ENCODE data around the gene ARHGEF7.

The ARHGEF7 gene

GRCh38 chr13:111111376-111111937, 3.7 kb upstream of the ARHGEF7 start:
- no peak for DNase-seq

GRCh38 chr13:111112196-111112595, 2.9 kb upstream of the ARHGEF7 start:
- no peak for DNase-seq

GRCh38 chr13:111114362-111115060, 599 bp upstream of the ARHGEF7 start:
- DNase-seq: no peak

- no peak for DNase-seq
These were observed 933 bp downstream of the ARHGEF7 start for GRCh38 chr13:111115965-111116521.

GRCh38 chr13:111116856-111117255, 1.7 kb downstream of the ARHGEF7 start:
- no peak for DNase-seq

- DNase-seq: no peak
These were observed 2.2 kb downstream of the ARHGEF7 start for GRCh38 chr13:111117289-111117688.

GRCh38 chr13:111117961-111118360, 2.9 kb downstream of the ARHGEF7 start:
- no peak for DNase-seq

- DNase-seq: no peak
These were observed 3.9 kb downstream of the ARHGEF7 start for GRCh38 chr13:111118898-111119607.

GRCh38 chr13:111119966-111120365, 4.9 kb downstream of the ARHGEF7 start:
- no peak for DNase-seq

- DNase-seq: no peak
These were observed 5.3 kb downstream of the ARHGEF7 start for GRCh38 chr13:111120422-111120821.

GRCh38 chr13:111120913-111121312, 5.8 kb downstream of the ARHGEF7 start:
- no peak for DNase-seq

- no peak for DNase-seq
These were observed 6.4 kb downstream of the ARHGEF7 start for GRCh38 chr13:111121506-111121905.

GRCh38 chr13:111122056-111122455, 6.9 kb downstream of the ARHGEF7 start:
- no peak for DNase-seq

GRCh38 chr13:111122631-111123030, 7.5 kb downstream of the ARHGEF7 start:
- no peak for DNase-seq

GRCh38 chr13:111123221-111123620, 8.1 kb downstream of the ARHGEF7 start:
- no peak for DNase-seq

- no peak for DNase-seq
These were observed 8.5 kb downstream of the ARHGEF7 start for GRCh38 chr13:111123649-111124048.

- no peak for DNase-seq
These were observed 11.4 kb downstream of the ARHGEF7 start for GRCh38 chr13:111126509-111126908.

- no peak for DNase-seq
These were observed 14.5 kb downstream of the ARHGEF7 start for GRCh38 chr13:111129465-111130115.

GRCh38 chr13:111130116-111130508, 15.0 kb downstream of the ARHGEF7 start:
- DNase-seq: no peak

- DNase-seq: no peak
These were observed 15.9 kb downstream of the ARHGEF7 start for GRCh38 chr13:111131048-111131447.

- no peak for DNase-seq
These were observed 16.5 kb downstream of the ARHGEF7 start for GRCh38 chr13:111131611-111132010.

- DNase-seq: no peak
These were observed 17.8 kb downstream of the ARHGEF7 start for GRCh38 chr13:111132948-111133347.

- DNase-seq: no peak
These were observed 24.3 kb downstream of the ARHGEF7 start for GRCh38 chr13:111139452-111139851.

Measured in DMS 273 treated with DMSO at 0.1 percent for 48 hours (cell line).